ENCODE data around the gene ITPKC.

The ITPKC gene

GRCh38 chr19:40691421-40692211 lies 25.3 kb upstream of the ITPKC start:
- no peak for TF ChIP-seq CTCF (IDR thresholded peaks at IDR 0.05)

GRCh38 chr19:40692212-40692551 lies 24.7 kb upstream of the ITPKC start:
- TF ChIP-seq CTCF (IDR thresholded peaks at IDR 0.05) = no peak

- TF ChIP-seq CTCF (IDR thresholded peaks at IDR 0.05) = no peak; the same call in 1 of the 2 replicates
These were observed 23.6 kb upstream of the ITPKC start for GRCh38 chr19:40693150-40693788.

GRCh38 chr19:40693896-40694295 lies 23.0 kb upstream of the ITPKC start:
- no peak for TF ChIP-seq CTCF (IDR thresholded peaks at IDR 0.05)

- TF ChIP-seq CTCF (IDR thresholded peaks at IDR 0.05) = no peak
These were observed 21.0 kb upstream of the ITPKC start for GRCh38 chr19:40695881-40696280.

GRCh38 chr19:40697007-40697406 lies 19.9 kb upstream of the ITPKC start:
- no peak for TF ChIP-seq CTCF (IDR thresholded peaks at IDR 0.05)

GRCh38 chr19:40700083-40700482 lies 16.8 kb upstream of the ITPKC start:
- no peak for TF ChIP-seq CTCF (IDR thresholded peaks at IDR 0.05)

Data from LNCAP (cell line).